ENCODE results near the gene DENND2A.
"Not testable (repeated sequence)": the region's sequence is repeated elsewhere in the genome, so short reads cannot be mapped to it uniquely, and the experiment has no call there.

DENND2A gene

DNA sequence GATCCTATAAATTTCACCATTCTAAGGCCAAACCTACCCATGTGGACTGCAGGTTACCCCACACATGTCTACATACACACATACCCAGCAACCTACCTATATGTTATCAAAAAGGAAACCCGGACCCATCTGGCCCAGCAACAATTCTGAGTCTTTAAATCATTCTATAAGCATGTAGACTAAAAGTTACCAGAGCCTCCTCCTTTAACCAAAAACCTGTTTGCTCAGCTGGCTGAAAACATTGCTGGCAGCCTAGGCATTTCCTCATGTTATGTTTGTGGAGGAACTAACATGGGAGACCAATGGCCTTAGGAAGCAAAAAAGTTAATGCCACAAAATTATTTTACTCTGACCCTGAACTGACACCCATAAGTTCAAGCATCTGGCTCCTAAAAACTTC lies 26.9 kb upstream of the DENND2A start:
- H3K4me3 ChIP-seq (ENCODE audit: low read depth, low read length), result no peak overlapping the region
- TF ChIP-seq CTCF (IDR thresholded peaks at IDR 0.05; ENCODE audit: insufficient read depth, low read length, missing control alignments), result no peak
- ChIA-PET CTCF (interaction anchor here (1.5 to 1.7 kb wide), 2 partner anchors 14 to 150 kb away, joined by 4 to 7 read pairs; no protein-coding TSS in a partner anchor), POLR2A (no interaction called here)
- no peak for DNase-seq (ENCODE audit: low read depth, low spot score)

DNA sequence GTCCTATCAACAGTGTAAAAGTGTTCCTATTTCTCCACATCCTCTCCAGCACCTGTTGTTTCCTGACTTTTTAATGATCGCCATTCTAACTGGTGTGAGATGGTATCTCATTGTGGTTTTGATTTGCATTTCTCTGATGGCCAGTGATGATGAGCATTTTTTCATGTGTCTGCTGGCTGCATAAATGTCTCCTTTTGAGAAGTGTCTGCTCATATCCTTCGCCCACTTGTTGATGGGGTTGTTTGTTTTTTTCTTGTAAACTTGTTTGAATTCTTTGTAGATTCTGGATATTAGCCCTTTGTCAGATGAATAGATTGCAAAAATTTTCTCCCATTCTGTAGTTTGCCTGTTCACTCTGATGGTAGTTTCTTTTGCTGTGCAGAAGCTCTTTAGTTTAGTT lies 22.3 kb upstream of the DENND2A start:
- DNase-seq (ENCODE audit: low read depth, low spot score); H3K4me3 ChIP-seq (ENCODE audit: low read depth, low read length); POLR2A ChIA-PET; CTCF ChIA-PET: not testable (repeated sequence)

- peak; percentile 18 for TF ChIP-seq CTCF (IDR thresholded peaks at IDR 0.05; ENCODE audit: insufficient read depth, low read length, missing control alignments)
- H3K4me3 ChIP-seq (ENCODE audit: low read depth, low read length), result no peak overlapping the region
- ChIA-PET POLR2A (no interaction called here), CTCF (interaction anchor here (0.8 to 3.5 kb wide), 15 partner anchors 8 to 1125 kb away, joined by 3 to 28 read pairs (median 5); partner anchors contain the start of gene MRPS33)
- no peak for DNase-seq (ENCODE audit: low read depth, low spot score)
These were observed 20.5 kb upstream of the DENND2A start for GRCh38 chr7:140661124-140661523.

GRCh38 chr7:140659856-140660255 lies 19.2 kb upstream of the DENND2A start:
- peak; percentile 44 for DNase-seq (ENCODE audit: low read depth, low spot score)
- TF ChIP-seq CTCF (IDR thresholded peaks at IDR 0.05; ENCODE audit: insufficient read depth, low read length, missing control alignments), result no peak
- no peak overlapping the region for H3K4me3 ChIP-seq (ENCODE audit: low read depth, low read length)
- ChIA-PET CTCF (interaction anchor here (0.7 to 3.5 kb wide), 12 partner anchors 9 to 991 kb away, joined by 3 to 28 read pairs (median 7); partner anchors contain the start of gene MRPS33), POLR2A (interaction anchor here (0.7 to 1.0 kb wide), 3 partner anchors 21 to 355 kb away, joined by 3 to 4 read pairs (median 3); partner anchors contain the start of gene MRPS33)

DNA sequence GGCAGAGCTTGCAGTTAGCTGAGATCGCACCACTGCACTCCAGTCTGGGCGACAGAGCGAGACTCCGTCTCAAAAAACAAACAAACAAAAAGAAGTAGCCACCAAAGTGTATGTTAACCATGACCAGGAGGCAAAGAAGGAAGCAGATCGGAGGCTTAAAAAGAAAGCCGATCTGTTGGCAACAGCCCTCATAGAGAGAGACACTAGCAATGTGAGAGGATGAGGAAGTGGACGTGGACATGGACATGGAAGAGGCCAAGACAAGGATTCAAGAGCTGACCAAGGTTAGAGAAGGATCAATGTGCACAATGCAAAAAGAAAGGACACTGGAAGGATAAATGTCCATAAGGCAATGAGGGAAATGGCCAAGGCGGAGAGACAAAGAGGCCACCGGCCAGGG lies 17.3 kb upstream of the DENND2A start:
- no peak overlapping the region for H3K4me3 ChIP-seq (ENCODE audit: low read depth, low read length)
- no peak for TF ChIP-seq CTCF (IDR thresholded peaks at IDR 0.05; ENCODE audit: insufficient read depth, low read length, missing control alignments)
- POLR2A ChIA-PET, result no interaction called here
- CTCF ChIA-PET, result interaction anchor here (1.6 to 3.0 kb wide), 3 partner anchors 12 to 138 kb away, joined by 3 to 15 read pairs (median 5); no protein-coding TSS in a partner anchor
- no peak for DNase-seq (ENCODE audit: low read depth, low spot score)

DNA sequence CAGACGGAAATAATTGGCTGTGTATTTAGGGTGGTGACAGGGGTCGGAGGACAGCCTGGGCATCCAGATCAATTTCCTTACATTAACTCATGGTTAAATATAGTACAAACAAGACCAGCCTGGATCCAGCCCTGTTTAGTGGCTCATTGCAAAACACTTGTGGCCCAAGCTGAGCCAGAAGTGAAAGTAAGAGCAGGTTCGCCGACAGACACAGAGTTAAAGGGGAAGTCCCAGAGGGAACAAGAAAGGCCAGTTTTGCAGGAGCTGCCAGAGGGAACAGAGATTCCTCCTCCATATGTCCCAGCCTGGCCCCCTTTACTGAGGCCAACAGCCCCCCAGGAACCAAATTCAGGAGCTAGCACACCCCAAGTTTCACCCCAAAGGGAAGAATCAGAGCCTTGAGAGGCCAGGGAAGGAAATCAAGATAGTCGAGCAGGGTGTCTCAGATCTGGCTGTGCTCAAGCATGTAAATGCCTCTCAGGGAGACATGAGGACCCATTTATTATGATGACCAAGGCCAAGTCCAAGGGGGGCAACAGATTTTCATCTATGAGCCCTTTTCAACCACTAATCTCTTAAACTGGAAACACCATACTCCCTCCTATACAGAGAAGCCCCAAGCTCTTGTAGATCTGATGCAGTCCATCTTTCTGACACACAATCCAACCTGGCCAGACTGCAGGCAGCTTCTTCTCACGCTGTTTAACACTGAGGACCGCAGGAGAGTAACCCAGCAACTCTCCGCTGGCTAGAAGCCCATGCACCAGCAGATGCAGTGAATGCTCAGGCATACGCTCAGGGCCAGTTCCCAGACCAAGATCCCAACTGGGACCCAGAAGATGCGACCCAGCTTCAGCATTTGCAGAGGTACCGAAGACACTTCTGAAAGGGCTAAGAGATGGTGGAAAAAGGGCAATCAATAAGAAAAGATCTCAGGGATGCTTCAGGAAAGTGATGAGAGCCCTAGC lies 16.2 kb upstream of the DENND2A start:
- DNase-seq (ENCODE audit: low read depth, low spot score), result no peak
- H3K4me3 ChIP-seq (ENCODE audit: low read depth, low read length), result peak overlapping the region; percentile 24
- POLR2A ChIA-PET, result no interaction called here
- CTCF ChIA-PET, result interaction anchor here (0.6 to 3.0 kb wide), 12 partner anchors 9 to 876 kb away, joined by 3 to 76 read pairs (median 4); no protein-coding TSS in a partner anchor
- no peak for TF ChIP-seq CTCF (IDR thresholded peaks at IDR 0.05; ENCODE audit: insufficient read depth, low read length, missing control alignments)

Data from AG04449 (cell line).